Natural killer cell (primary cell): Measurements from ENCODE around the gene ABCB10. TPM values are rescaled to one million over a fixed set of nuclear protein-coding genes. Genes with fewer than 3 reads are reported as not detected.

Experiments
- ATAC-seq, 3 donors: fragments of 150-1000 bp in 2 of 3; fragments of 200-7000 bp in 1 of 3; cut with Tn5 transposase; 1 replicate in 1 of 3; 2 replicates in 2 of 3; pipeline ENCODE4 v1.10.0; 2021; ENCODE audit warnings: mild to moderate bottlenecking in 2 of 3, moderate library complexity in 2 of 3
- DNase-seq, 2 donors: peaks; one replicate each; pipeline versions ENCODE4 v3.0.0 to v3.0.0-alpha.2; 2013 to 2021; ENCODE audit warnings: mixed read lengths in 1 of 2
- H3K27ac ChIP-seq: one replicate; pipeline ENCODE4 v1.5.1; 2013; ENCODE audit warnings: mild to moderate bottlenecking, low read length
- H3K27me3 ChIP-seq: one replicate; pipeline ENCODE4 v1.6.1; 2013; ENCODE audit warnings: low read length; ENCODE audit not compliant: control insufficient read depth, insufficient read depth
- H3K36me3 ChIP-seq: one replicate; pipeline ENCODE4 v1.6.1; 2013; ENCODE audit warnings: low read length; ENCODE audit not compliant: control insufficient read depth, insufficient read depth
- H3K4me1 ChIP-seq: one replicate; pipeline ENCODE4 v1.6.1; 2013; ENCODE audit warnings: low read length; ENCODE audit not compliant: control insufficient read depth, insufficient read depth
- H3K4me3 ChIP-seq: one replicate; pipeline ENCODE4 v1.5.1; 2013; ENCODE audit warnings: low read length
- H3K9me3 ChIP-seq: one replicate; pipeline ENCODE4 v1.6.1; 2013; ENCODE audit warnings: low read length; ENCODE audit not compliant: control insufficient read depth, insufficient read depth
- H3K27ac Mint-ChIP-seq, 2 donors: one replicate each; pipeline ENCODE4 v1.8.0; 2022; ENCODE audit warnings: mild to moderate bottlenecking in 2 of 2, mixed read lengths in 2 of 2, moderate library complexity in 1 of 2
- H3K27me3 Mint-ChIP-seq, 2 donors: one replicate each; pipeline ENCODE4 v1.8.0; 2022; ENCODE audit warnings: low read depth in 2 of 2, mixed read lengths in 2 of 2
- H3K36me3 Mint-ChIP-seq: one replicate; pipeline ENCODE4 v1.8.0; 2022; ENCODE audit warnings: mixed read lengths
- H3K4me1 Mint-ChIP-seq, 2 donors: one replicate each; pipeline ENCODE4 v1.8.0; 2022; ENCODE audit warnings: mixed read lengths in 2 of 2
- H3K4me3 Mint-ChIP-seq: one replicate; pipeline ENCODE4 v1.8.0; 2022; ENCODE audit warnings: mild to moderate bottlenecking, moderate library complexity, mixed read lengths
- H3K9me3 Mint-ChIP-seq, 2 donors: one replicate each; pipeline ENCODE4 v1.8.0; 2022; ENCODE audit warnings: mixed read lengths in 2 of 2
- CTCF ChIP-seq: fragments of 200-600 bp; IDR thresholded peaks from one replicate; pipeline ENCODE4 v1.8.0; 2022; ENCODE audit warnings: antibody characterized with exemption
- WGBS: methylation state at CpG from one replicate; pipeline ENCODE4 v1.1.7; 2013; ENCODE audit warnings: missing lambda C conversion rate; ENCODE audit not compliant: insufficient coverage; 5-methylcytosine and 5-hydroxymethylcytosine counted together
- intact Hi-C: fragments of 100-400 bp; cut with micrococcal nuclease; formaldehyde crosslinking; loops from one replicate; pipeline ENCODE4 v1.14.2; 2022
- total RNA-seq, 4 donors: library from RNA; stranded (reverse); fragments of 120-200 nt in 1 of 4; gene quantifications; one replicate each; pipeline versions ENCODE4 v1.2.3 to v1.2.4, GENCODE V29; 2013 to 2022

The ABCB10 gene
- 10 to 100 TPM; 22.0 to 23.3 (median 22.0) TPM for total RNA-seq
- total RNA-seq (2013): 23.2 TPM

- Histone ChIP-seq H3K9me3 (no peaks in the 10 kb centered on the region), H3K27me3 (no peaks in the 10 kb centered on the region), H3K36me3 (no peaks in the 10 kb centered on the region), H3K4me3 (peak within 1 kb of the TSS; percentile 54), H3K4me1 (peaks cover 22% of the 10 kb centered on the region), H3K27ac (peak within 1 kb of the TSS; percentile 54)
- Mint-ChIP-seq H3K27ac (peak within 1 kb of the TSS; percentile 82 to 90), H3K4me3 (peak within 1 kb of the TSS; percentile 94), H3K4me1 (peaks cover 36 to 39% of the 10 kb centered on the region in 2 donors), H3K27me3 (no peaks in the 10 kb centered on the region), H3K36me3 (no peaks in the 10 kb centered on the region), H3K9me3 (no peaks in the 10 kb centered on the region)
- under 1% methylated on average over 109 of the region's 109 CpGs for WGBS
- peak; percentile 42 for TF ChIP-seq CTCF
- DNase-seq (peak; percentile 70 to 92), ATAC-seq (peak; percentile 72 to 86 (median 80))
- intact Hi-C loops: loop anchor here (5.0 kb wide), 2 partner anchors 51 to 69 kb away; partner anchors contain the start of genes NUP133, TAF5L and URB2
Measured at GRCh38 chr1:229558460-229559335, at the start of gene ABCB10. Gene ABCB10 (minus strand): TSS chr1:229558707. CDS start chr1:229558652, 55 bp downstream.

GRCh38 chr1:229607370-229607769 lies 48.9 kb upstream of the ABCB10 start:
- peaks cover 5 to 6% of the 10 kb centered on the region in 2 donors for H3K4me1 Mint-ChIP-seq
- DNase-seq (no peak), ATAC-seq (no peak)
- Histone ChIP-seq H3K9me3 (no peaks in the 10 kb centered on the region), H3K4me3 (no peak overlapping the region), H3K36me3 (peaks cover 65% of the 10 kb centered on the region), H3K27me3 (no peaks in the 10 kb centered on the region), H3K27ac (no peak overlapping the region), H3K4me1 (no peaks in the 10 kb centered on the region)
- H3K4me3 Mint-ChIP-seq: no peak overlapping the region
- intact Hi-C loops: no loop called here
- H3K27me3 Mint-ChIP-seq: no peaks in the 10 kb centered on the region
- H3K36me3 Mint-ChIP-seq: peaks cover 23% of the 10 kb centered on the region
- H3K9me3 Mint-ChIP-seq: no peaks in the 10 kb centered on the region
- TF ChIP-seq CTCF: no peak
- H3K27ac Mint-ChIP-seq: no peak overlapping the region
- 87% methylated on average over 2 of the region's 2 CpGs for WGBS

GRCh38 chr1:229603371-229604005 lies 45.0 kb upstream of the ABCB10 start:
- no peak for ATAC-seq
- 100% methylated on average over 5 of the region's 7 CpGs for WGBS

More at GRCh38 chr1:229603371-229604005, 45.0 kb upstream of the ABCB10 start:
- Mint-ChIP-seq H3K9me3 (no peaks in the 10 kb centered on the region), H3K4me3 (no peak overlapping the region), H3K4me1 (peaks cover 0 to 19% of the 10 kb centered on the region in 2 donors), H3K36me3 (peaks cover 13% of the 10 kb centered on the region), H3K27me3 (no peaks in the 10 kb centered on the region), H3K27ac (no peak overlapping the region)
- Histone ChIP-seq H3K4me3 (no peak overlapping the region), H3K27ac (no peak overlapping the region), H3K36me3 (peaks cover 44% of the 10 kb centered on the region), H3K4me1 (no peaks in the 10 kb centered on the region), H3K9me3 (no peaks in the 10 kb centered on the region), H3K27me3 (no peaks in the 10 kb centered on the region)
- no peak for DNase-seq
- intact Hi-C loops: no loop called here
- TF ChIP-seq CTCF: no peak
